HG02885 (cell line): Measurements from ENCODE around the gene SMC1A.
"Not testable (repeated sequence)": the region's sequence is repeated elsewhere in the genome, so short reads cannot be mapped to it uniquely, and the experiment has no call there.

Experiments
- ATAC-seq: cut with Tn5 transposase; IDR thresholded peaks from one replicate; pipeline ENCODE4 v1.9.1; 2021; ENCODE audit warnings: mild to moderate bottlenecking; ENCODE audit not compliant: unreplicated experiment, poor library complexity

Gene SMC1A

GRCh38 chrX:53429755-53430154 is 7.3 kb upstream of the SMC1A start:
- ATAC-seq: no peak

- no peak for ATAC-seq
Measured at GRCh38 chrX:53422861-53423306, 430 bp upstream of the SMC1A start, which contains the start of gene RIBC1. Gene RIBC1 (plus strand): TSS chrX:53422873. CDS start chrX:53426277, 3,404 bp downstream.

- ATAC-seq: peak; percentile 17
Measured at GRCh38 chrX:53421772-53422085, 725 bp downstream of the SMC1A start.

- ATAC-seq: no peak
Measured at GRCh38 chrX:53421125-53421524, 1.3 kb downstream of the SMC1A start.

GRCh38 chrX:53420351-53420750 is 2.1 kb downstream of the SMC1A start:
- ATAC-seq: not testable (repeated sequence)

GRCh38 chrX:53412446-53412845 is 10.0 kb downstream of the SMC1A start:
- no peak for ATAC-seq

- no peak for ATAC-seq
Measured at GRCh38 chrX:53403535-53403934, 18.9 kb downstream of the SMC1A start.

- no peak for ATAC-seq
Measured at GRCh38 chrX:53398216-53398615, 24.2 kb downstream of the SMC1A start.

- no peak for ATAC-seq
Measured at GRCh38 chrX:53395605-53396298, 26.7 kb downstream of the SMC1A start.

- ATAC-seq: no peak
Measured at GRCh38 chrX:53383376-53384076, 38.9 kb downstream of the SMC1A start.

GRCh38 chrX:53379747-53380146 is 42.7 kb downstream of the SMC1A start:
- ATAC-seq: no peak

- ATAC-seq: no peak
Measured at GRCh38 chrX:53379008-53379710, 43.3 kb downstream of the SMC1A start.

- no peak for ATAC-seq
Measured at GRCh38 chrX:53377464-53377863, 45.0 kb downstream of the SMC1A start.

- ATAC-seq: no peak
Measured at GRCh38 chrX:53376888-53377287, 45.6 kb downstream of the SMC1A start.

GRCh38 chrX:53374923-53375322 is 47.5 kb downstream of the SMC1A start:
- ATAC-seq: no peak

GRCh38 chrX:53374222-53374820 is 48.1 kb downstream of the SMC1A start:
- ATAC-seq: no peak

GRCh38 chrX:53373307-53373706 is 49.1 kb downstream of the SMC1A start:
- no peak for ATAC-seq

GRCh38 chrX:53366454-53366853 is 56.0 kb downstream of the SMC1A start:
- ATAC-seq: not testable (repeated sequence)

GRCh38 chrX:53362449-53362848 is 60.0 kb downstream of the SMC1A start:
- ATAC-seq: no peak

- no peak for ATAC-seq
Measured at GRCh38 chrX:53357799-53358530, 64.5 kb downstream of the SMC1A start.
